Measurements from ENCODE around the gene ZNF414.

DNA sequence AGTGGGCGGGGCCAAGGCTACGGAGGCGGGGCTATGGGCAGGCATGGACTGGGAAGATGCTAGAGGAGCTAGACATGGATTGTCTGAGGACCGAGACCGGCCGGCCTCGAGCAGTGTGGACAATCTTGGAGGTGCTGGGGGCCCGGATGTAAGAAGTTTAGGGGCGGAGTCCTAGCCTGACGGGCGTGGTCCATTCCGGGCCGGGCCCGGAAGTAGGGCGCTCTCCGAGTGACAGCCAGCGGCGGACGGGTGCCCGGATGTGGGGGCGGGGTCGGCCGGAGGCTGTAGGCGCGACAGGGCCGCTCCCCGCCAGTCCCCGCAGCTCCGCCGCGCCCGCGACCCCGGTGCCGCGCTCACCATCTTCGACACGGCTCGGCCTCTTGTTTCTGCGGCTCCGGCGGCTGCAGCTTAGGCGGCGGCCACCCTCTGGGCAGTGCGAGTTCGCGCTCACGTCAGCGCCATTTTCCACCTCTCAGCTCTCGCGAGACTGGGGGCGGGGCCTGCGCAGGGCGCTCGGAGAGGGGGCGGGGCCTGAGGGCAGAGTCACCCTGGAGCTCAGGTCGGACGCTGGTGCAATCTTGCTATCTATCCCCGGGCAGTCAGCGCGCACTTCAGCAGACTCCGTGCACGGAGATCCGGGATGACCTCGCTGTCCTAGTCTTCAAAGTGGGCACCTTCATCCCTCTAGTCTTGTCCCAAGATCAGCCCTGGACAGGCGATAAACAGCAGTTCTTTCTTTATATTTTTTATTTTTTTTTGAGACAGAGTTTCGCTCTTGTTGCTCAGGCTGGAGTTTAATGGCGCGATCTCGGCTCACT, at the start of gene ZNF414:
- peak; percentile 68 for TF ChIP-seq POLR2A (IDR thresholded peaks at IDR 0.05)
- TF ChIP-seq, protein P1, sequence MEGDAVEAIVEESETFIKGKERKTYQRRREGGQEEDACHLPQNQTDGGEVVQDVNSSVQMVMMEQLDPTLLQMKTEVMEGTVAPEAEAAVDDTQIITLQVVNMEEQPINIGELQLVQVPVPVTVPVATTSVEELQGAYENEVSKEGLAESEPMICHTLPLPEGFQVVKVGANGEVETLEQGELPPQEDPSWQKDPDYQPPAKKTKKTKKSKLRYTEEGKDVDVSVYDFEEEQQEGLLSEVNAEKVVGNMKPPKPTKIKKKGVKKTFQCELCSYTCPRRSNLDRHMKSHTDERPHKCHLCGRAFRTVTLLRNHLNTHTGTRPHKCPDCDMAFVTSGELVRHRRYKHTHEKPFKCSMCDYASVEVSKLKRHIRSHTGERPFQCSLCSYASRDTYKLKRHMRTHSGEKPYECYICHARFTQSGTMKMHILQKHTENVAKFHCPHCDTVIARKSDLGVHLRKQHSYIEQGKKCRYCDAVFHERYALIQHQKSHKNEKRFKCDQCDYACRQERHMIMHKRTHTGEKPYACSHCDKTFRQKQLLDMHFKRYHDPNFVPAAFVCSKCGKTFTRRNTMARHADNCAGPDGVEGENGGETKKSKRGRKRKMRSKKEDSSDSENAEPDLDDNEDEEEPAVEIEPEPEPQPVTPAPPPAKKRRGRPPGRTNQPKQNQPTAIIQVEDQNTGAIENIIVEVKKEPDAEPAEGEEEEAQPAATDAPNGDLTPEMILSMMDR (IDR thresholded peaks at IDR 0.05): peak in 2 of 3 donors; percentile 12 to 18
